A549 (cell line): ENCODE measurements around the gene MMP3. TPM values are rescaled to one million over a fixed set of nuclear protein-coding genes. Genes with fewer than 3 reads are reported as not detected.

ENCODE experiments used
- ATAC-seq, 2 experiments: fragments of 200-7000 bp in 1 of 2; fragments of >200 bp in 1 of 2; cut with Nextera tagmentation in 1 of 2; cut with Tn5 transposase in 1 of 2; 3 replicates each; pipeline versions ENCODE4 v1.8.0 to v1.9.1; 2018 to 2020; ENCODE audit warnings: mild to moderate bottlenecking in 1 of 2, moderate library complexity in 1 of 2
- CTCF ChIA-PET: fragments of 300-600 bp; sonication (Branson Sonifier 250); formaldehyde crosslinking; extraction: SDS; loops from one replicate; lab custom pipeline; 2021; ENCODE audit warnings: antibody characterized with exemption, inconsistent platforms; lab: Yijun Ruan, JAX
- POLR2A ChIA-PET: fragments of 350-600 bp; formaldehyde crosslinking; extraction: SDS; loops from one replicate; lab custom pipeline; 2021; ENCODE audit warnings: antibody characterized with exemption, inconsistent platforms; lab: Yijun Ruan, JAX
- DNase-seq, 2 experiments: peaks; one replicate each; pipeline versions ENCODE4 v3.0.0 to v3.0.0-alpha.2; 2011 to 2016; ENCODE audit warnings: low read depth in 1 of 2, low spot score in 1 of 2
- FAIRE-seq: peaks from 2 replicates; lab custom pipeline; 2011; peaks lifted over from hg19 to GRCh38; lab: Jason Lieb, UNC
- H3K27ac ChIP-seq, 2 experiments: fragments of >200 bp; sonication (Bioruptor Twin); formaldehyde crosslinking; 3 replicates each; pipeline ENCODE4 v1.5.1; 2016 to 2017
- H3K4me1 ChIP-seq: fragments of >200 bp; sonication (Bioruptor Twin); formaldehyde crosslinking; 3 replicates; pipeline ENCODE4 v1.6.1; 2016
- H3K4me2 ChIP-seq: fragments of >200 bp; sonication (Bioruptor Twin); formaldehyde crosslinking; 3 replicates; pipeline ENCODE4 v1.6.1; 2016
- H3K4me3 ChIP-seq: fragments of >200 bp; sonication (Bioruptor Twin); formaldehyde crosslinking; 3 replicates; pipeline ENCODE4 v1.5.1; 2016
- H3K9me3 ChIP-seq: fragments of >200 bp; sonication (Bioruptor Twin); formaldehyde crosslinking; 3 replicates; pipeline ENCODE4 v1.6.1; 2016
- CBX2 ChIP-seq: fragments of 200-600 bp; sonication (generic); IDR thresholded peaks from 2 replicates; pipeline ENCODE4 v1.6.1; 2016; ENCODE audit warnings: low read depth, mild to moderate bottlenecking, borderline replicate concordance
- CBX8 ChIP-seq: fragments of 200-600 bp; sonication (generic); IDR thresholded peaks from 2 replicates; pipeline ENCODE4 v1.6.1; 2016
- CEBPB ChIP-seq, 2 experiments: fragments of >200 bp in 1 of 2; sonication (Bioruptor Twin) in 1 of 2; formaldehyde crosslinking in 1 of 2; IDR thresholded peaks; 2 replicates each; pipeline ENCODE4 v1.6.1; 2012 to 2016
- EHMT2 ChIP-seq: fragments of 200-600 bp; sonication (generic); IDR thresholded peaks from 2 replicates; pipeline ENCODE4 v1.6.1; 2016; ENCODE audit warnings: antibody characterized with exemption, low read depth, mild to moderate bottlenecking, moderate library complexity
- ESRRA ChIP-seq: fragments of 150-350 bp; IDR thresholded peaks from 2 replicates; pipeline ENCODE4 v1.6.1; 2014; ENCODE audit warnings: mild to moderate bottlenecking, low read length, borderline replicate concordance
- FOSB ChIP-seq: fragments of 250-450 bp; sonication (Bioruptor Pico); IDR thresholded peaks from 2 replicates; pipeline ENCODE4 v1.5.0; 2020; ENCODE audit warnings: mild to moderate bottlenecking, moderate library complexity
- FOSL2 ChIP-seq, 2 experiments: fragments of 450-650 bp in 1 of 2; fragments of >200 bp in 1 of 2; sonication (Bioruptor Twin) in 1 of 2; formaldehyde crosslinking; IDR thresholded peaks; 2 replicates each; pipeline versions ENCODE4 v1.5.0 to v1.6.1; 2016 to 2020; ENCODE audit warnings: mild to moderate bottlenecking in 1 of 2, moderate library complexity in 1 of 2
- FOXS1 ChIP-seq: fragments of 250-450 bp; sonication (Bioruptor Pico); IDR thresholded peaks from 2 replicates; pipeline ENCODE4 v1.5.0; 2020; ENCODE audit warnings: mild to moderate bottlenecking, moderate library complexity
- HDAC2 ChIP-seq: fragments of 200-600 bp; sonication (generic); IDR thresholded peaks from 2 replicates; pipeline ENCODE4 v1.6.1; 2016
- HOXA7 ChIP-seq: fragments of 250-450 bp; sonication (Bioruptor Pico); IDR thresholded peaks from 2 replicates; pipeline ENCODE4 v1.5.0; 2020; ENCODE audit warnings: mild to moderate bottlenecking, moderate library complexity
- HOXB13 ChIP-seq: fragments of 250-450 bp; sonication (Bioruptor Pico); IDR thresholded peaks from 2 replicates; pipeline ENCODE4 v1.5.0; 2020; ENCODE audit warnings: low read depth, mild to moderate bottlenecking, moderate library complexity
- HOXB5 ChIP-seq: fragments of 250-450 bp; sonication (Bioruptor Pico); IDR thresholded peaks from 2 replicates; pipeline ENCODE4 v1.5.0; 2020; ENCODE audit warnings: mild to moderate bottlenecking, moderate library complexity
- KDM1A ChIP-seq: fragments of 200-600 bp; sonication (generic); IDR thresholded peaks from 2 replicates; pipeline ENCODE4 v1.6.1; 2016; ENCODE audit warnings: low read depth, mild to moderate bottlenecking
- KDM5A ChIP-seq: fragments of 200-600 bp; sonication (generic); IDR thresholded peaks from 2 replicates; pipeline ENCODE4 v1.6.1; 2016; ENCODE audit warnings: antibody characterized with exemption, mild to moderate bottlenecking
- MAFK ChIP-seq: fragments of 450-650 bp; IDR thresholded peaks from 2 replicates; pipeline ENCODE4 v1.6.1; 2014; ENCODE audit not compliant: partially characterized antibody
- PHF8 ChIP-seq: fragments of 200-600 bp; sonication (generic); IDR thresholded peaks from 2 replicates; pipeline ENCODE4 v1.6.1; 2016; ENCODE audit warnings: low read depth, mild to moderate bottlenecking, antibody characterized with exemption, moderate library complexity, borderline replicate concordance
- POLR2A ChIP-seq: IDR thresholded peaks from 2 replicates; pipeline ENCODE4 v1.6.1; 2012; ENCODE audit warnings: mild to moderate bottlenecking, low read length
- RFX5 ChIP-seq: fragments of 450-650 bp; IDR thresholded peaks from 2 replicates; pipeline ENCODE4 v1.7.1; 2014; ENCODE audit warnings: antibody characterized with exemption, mild to moderate bottlenecking, moderate library complexity
- SMC3 ChIP-seq: fragments of >200 bp; sonication (Bioruptor Twin); formaldehyde crosslinking; IDR thresholded peaks from 3 replicates; pipeline ENCODE4 v1.6.1; 2018; ENCODE audit warnings: inconsistent platforms
- TFCP2L1 ChIP-seq: fragments of 250-450 bp; sonication (Bioruptor Pico); IDR thresholded peaks from 2 replicates; pipeline ENCODE4 v1.5.0; 2021; ENCODE audit warnings: mild to moderate bottlenecking
- TP53 ChIP-seq: fragments of 250-450 bp; sonication (Bioruptor Pico); IDR thresholded peaks from 2 replicates; pipeline ENCODE4 v1.5.0; 2021; ENCODE audit warnings: mild to moderate bottlenecking, moderate library complexity
- ZC3H11A ChIP-seq: fragments of 450-650 bp; IDR thresholded peaks from 2 replicates; pipeline ENCODE4 v1.6.1; 2014; ENCODE audit warnings: antibody characterized with exemption, mild to moderate bottlenecking
- ZFP36 ChIP-seq: fragments of 450-650 bp; IDR thresholded peaks from 2 replicates; pipeline ENCODE4 v1.6.1; 2014; ENCODE audit warnings: borderline replicate concordance; ENCODE audit not compliant: partially characterized antibody
- ZNF302 ChIP-seq: fragments of 250-450 bp; sonication (Bioruptor Pico); IDR thresholded peaks from 2 replicates; pipeline ENCODE4 v1.9.0; 2021; ENCODE audit warnings: inconsistent platforms, mild to moderate bottlenecking, moderate library complexity
- ZSCAN20 ChIP-seq: fragments of 250-450 bp; sonication (Bioruptor Pico); IDR thresholded peaks from 2 replicates; pipeline ENCODE4 v1.8.0; 2022; ENCODE audit warnings: mild to moderate bottlenecking, moderate library complexity
- WGBS: methylation state at CpG from one replicate; pipeline ENCODE4 v1.1.6; 2017; ENCODE audit errors: missing lambda C conversion rate; 5-methylcytosine and 5-hydroxymethylcytosine counted together
- polyA minus RNA-seq: library from RNA; depleted of rRNA, polyadenylated mRNA; stranded (reverse); fragments of >200 nt; gene quantifications from 2 replicates; pipeline ENCODE4 v1.2.3, GENCODE V29; 2011; rRNA and poly(A)+ RNA removed
- polyA plus RNA-seq, 4 experiments: library from polyadenylated mRNA; depleted of rRNA in 3 of 4; stranded (reverse); fragments of >200 nt; fragmentation: RNase III in 1 of 4; extraction: RNeasy Plus Mini Kit Qiagen cat#74134 plus additional on column Dnase treatment in 1 of 4; gene quantifications; 2 replicates in 3 of 4; 3 replicates in 1 of 4; pipeline ENCODE4 v1.2.3, GENCODE V29; 2011 to 2017
- TF ChIP-seq, protein P1 (sequence below): fragments of 450-650 bp; IDR thresholded peaks from 2 replicates; pipeline ENCODE4 v1.6.1; 2014; ENCODE audit warnings: antibody characterized with exemption
- TF ChIP-seq, protein P2 (sequence below): fragments of 250-450 bp; sonication (Bioruptor Pico); IDR thresholded peaks from 2 replicates; pipeline ENCODE4 v1.5.0; 2021; ENCODE audit warnings: mild to moderate bottlenecking, moderate library complexity, borderline replicate concordance
- TF ChIP-seq, protein P3 (sequence below): fragments of 250-450 bp; sonication (Bioruptor Pico); IDR thresholded peaks from 2 replicates; pipeline ENCODE4 v1.5.0; 2020; ENCODE audit warnings: low read depth, mild to moderate bottlenecking, moderate library complexity
- TF ChIP-seq, protein P4 (sequence below): IDR thresholded peaks from 2 replicates; pipeline ENCODE4 v1.6.1; 2012; ENCODE audit warnings: low read depth, borderline replicate concordance

MMP3 gene
- 0.04 TPM in 1 of 2 replicates, not detected in the other for polyA plus RNA-seq (2011; rRNA removed)
- polyA plus RNA-seq (2012; cell fraction: cytosol; rRNA removed), result not detected in 2 replicates
- not detected in 2 replicates for polyA plus RNA-seq (2012; cell fraction: nucleus; rRNA removed)
- not detected in 3 replicates for polyA plus RNA-seq (2017; fragmentation: RNase III; extraction: RNeasy Plus Mini Kit Qiagen cat#74134 plus additional on column Dnase treatment)
- not detected in 2 replicates for polyA minus RNA-seq

DNA sequence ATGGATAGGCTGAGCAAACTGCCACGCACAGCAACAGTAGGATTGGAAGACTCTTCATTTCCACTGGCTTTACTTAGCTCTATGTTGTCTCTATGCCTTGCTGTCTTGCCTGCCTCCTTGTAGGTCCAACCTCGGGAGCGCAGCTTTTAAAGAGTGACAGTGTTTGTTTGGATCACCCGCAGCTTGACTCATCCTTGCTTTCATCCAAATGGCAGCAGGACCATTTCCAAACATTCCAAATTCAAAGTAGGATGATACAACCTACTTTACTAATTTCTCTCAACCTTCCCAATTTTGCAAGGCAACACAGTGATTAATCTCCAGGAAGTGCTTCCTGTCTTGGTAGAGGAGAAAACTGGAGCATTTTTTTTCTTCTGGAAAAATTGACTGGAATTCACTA, at the start of gene MMP3:
Gene MMP3, minus strand, starts transcription at position 121 of the 400 bp plus-strand sequence. Its CDS starts 63 bp downstream, at position 58.
- FAIRE-seq, result no peak
- no peak for DNase-seq
- Histone ChIP-seq H3K4me1 (no peaks in the 10 kb centered on the region), H3K4me2 (no peak within 1 kb of the TSS), H3K27ac (no peak within 1 kb of the TSS), H3K4me3 (no peak within 1 kb of the TSS), H3K9me3 (no peaks in the 10 kb centered on the region)
- ChIA-PET POLR2A (interaction anchor here (1.0 kb wide), 1 partner anchor 8 kb away, joined by 3 read pairs; no protein-coding TSS in a partner anchor), CTCF (no interaction called here)
- 18% methylated on average over 4 of the region's 4 CpGs for WGBS
- TF ChIP-seq FOSB (CRISPR knock-in tag), result no peak
- TF ChIP-seq, protein P1, sequence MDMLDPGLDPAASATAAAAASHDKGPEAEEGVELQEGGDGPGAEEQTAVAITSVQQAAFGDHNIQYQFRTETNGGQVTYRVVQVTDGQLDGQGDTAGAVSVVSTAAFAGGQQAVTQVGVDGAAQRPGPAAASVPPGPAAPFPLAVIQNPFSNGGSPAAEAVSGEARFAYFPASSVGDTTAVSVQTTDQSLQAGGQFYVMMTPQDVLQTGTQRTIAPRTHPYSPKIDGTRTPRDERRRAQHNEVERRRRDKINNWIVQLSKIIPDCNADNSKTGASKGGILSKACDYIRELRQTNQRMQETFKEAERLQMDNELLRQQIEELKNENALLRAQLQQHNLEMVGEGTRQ, result no peak
- no peak for TF ChIP-seq KDM5A
- no peak for TF ChIP-seq EHMT2
- TF ChIP-seq, protein P2, sequence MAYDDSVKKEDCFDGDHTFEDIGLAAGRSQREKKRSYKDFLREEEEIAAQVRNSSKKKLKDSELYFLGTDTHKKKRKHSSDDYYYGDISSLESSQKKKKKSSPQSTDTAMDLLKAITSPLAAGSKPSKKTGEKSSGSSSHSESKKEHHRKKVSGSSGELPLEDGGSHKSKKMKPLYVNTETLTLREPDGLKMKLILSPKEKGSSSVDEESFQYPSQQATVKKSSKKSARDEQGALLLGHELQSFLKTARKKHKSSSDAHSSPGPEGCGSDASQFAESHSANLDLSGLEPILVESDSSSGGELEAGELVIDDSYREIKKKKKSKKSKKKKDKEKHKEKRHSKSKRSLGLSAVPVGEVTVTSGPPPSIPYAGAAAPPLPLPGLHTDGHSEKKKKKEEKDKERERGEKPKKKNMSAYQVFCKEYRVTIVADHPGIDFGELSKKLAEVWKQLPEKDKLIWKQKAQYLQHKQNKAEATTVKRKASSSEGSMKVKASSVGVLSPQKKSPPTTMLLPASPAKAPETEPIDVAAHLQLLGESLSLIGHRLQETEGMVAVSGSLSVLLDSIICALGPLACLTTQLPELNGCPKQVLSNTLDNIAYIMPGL (CRISPR knock-in tag), result no peak
- no peak for TF ChIP-seq SMC3
- no peak for TF ChIP-seq MAFK
- no peak for TF ChIP-seq FOSL2 (IDR thresholded peaks at IDR 0.05)
- TF ChIP-seq FOSL2 (CRISPR knock-in tag; IDR thresholded peaks at IDR 0.05), result no peak
- no peak for TF ChIP-seq FOXS1
- no peak for TF ChIP-seq TP53 (CRISPR knock-in tag)
- no peak for TF ChIP-seq HOXB5 (CRISPR knock-in tag)
- TF ChIP-seq ESRRA, result no peak
- TF ChIP-seq, protein P3, sequence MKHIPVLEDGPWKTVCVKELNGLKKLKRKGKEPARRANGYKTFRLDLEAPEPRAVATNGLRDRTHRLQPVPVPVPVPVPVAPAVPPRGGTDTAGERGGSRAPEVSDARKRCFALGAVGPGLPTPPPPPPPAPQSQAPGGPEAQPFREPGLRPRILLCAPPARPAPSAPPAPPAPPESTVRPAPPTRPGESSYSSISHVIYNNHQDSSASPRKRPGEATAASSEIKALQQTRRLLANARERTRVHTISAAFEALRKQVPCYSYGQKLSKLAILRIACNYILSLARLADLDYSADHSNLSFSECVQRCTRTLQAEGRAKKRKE (CRISPR knock-in tag), result no peak
- TF ChIP-seq CBX8, result no peak
- no peak for TF ChIP-seq HOXB13 (CRISPR knock-in tag)
- TF ChIP-seq ZSCAN20 (CRISPR knock-in tag), result no peak
- TF ChIP-seq RFX5, result no peak
- ATAC-seq, result no peak

DNA sequence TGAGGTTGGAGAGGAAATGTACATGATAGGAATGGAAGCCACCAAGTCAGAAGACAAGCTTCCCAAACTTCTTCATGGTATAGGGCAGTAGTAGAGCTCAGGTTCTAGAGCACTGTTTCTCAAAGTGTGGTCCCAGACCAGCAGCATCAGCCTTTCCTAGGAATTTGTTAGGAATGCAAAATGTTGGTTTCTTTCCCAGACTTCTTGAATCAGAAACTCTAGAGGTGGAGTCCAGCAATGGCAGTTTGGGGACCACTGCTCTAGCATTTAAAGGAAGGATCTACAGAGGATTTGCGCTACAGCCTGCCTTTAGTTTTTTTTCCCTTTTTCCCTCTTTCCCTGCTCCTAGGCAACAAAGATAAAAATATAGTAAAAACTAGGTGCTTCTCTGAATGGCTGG, 48.3 kb upstream of the MMP3 start:
- Histone ChIP-seq H3K4me1 (no peaks in the 10 kb centered on the region), H3K9me3 (no peaks in the 10 kb centered on the region; the same call in 2 of the 3 replicates), H3K4me2 (no peak overlapping the region), H3K27ac (no peak overlapping the region), H3K4me3 (no peak overlapping the region)
- no peak for FAIRE-seq
- no peak for ATAC-seq
- CTCF ChIA-PET, result no interaction called here
- POLR2A ChIA-PET, result no interaction called here
- 88% methylated on average over 1 of the region's 1 CpG for WGBS
- no peak for DNase-seq
- no peak for TF ChIP-seq FOSL2 (IDR thresholded peaks at IDR 0.05)
- TF ChIP-seq FOSL2 (CRISPR knock-in tag; IDR thresholded peaks at IDR 0.05), result no peak
- no peak for TF ChIP-seq CBX2
- TF ChIP-seq, protein P4, sequence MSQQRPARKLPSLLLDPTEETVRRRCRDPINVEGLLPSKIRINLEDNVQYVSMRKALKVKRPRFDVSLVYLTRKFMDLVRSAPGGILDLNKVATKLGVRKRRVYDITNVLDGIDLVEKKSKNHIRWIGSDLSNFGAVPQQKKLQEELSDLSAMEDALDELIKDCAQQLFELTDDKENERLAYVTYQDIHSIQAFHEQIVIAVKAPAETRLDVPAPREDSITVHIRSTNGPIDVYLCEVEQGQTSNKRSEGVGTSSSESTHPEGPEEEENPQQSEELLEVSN, result no peak
- TF ChIP-seq TFCP2L1 (CRISPR knock-in tag), result no peak
- no peak for TF ChIP-seq POLR2A
- no peak for TF ChIP-seq HOXA7 (CRISPR knock-in tag)
- no peak for TF ChIP-seq ZNF302 (CRISPR knock-in tag)
- no peak for TF ChIP-seq HDAC2
- no peak for TF ChIP-seq ZC3H11A
- TF ChIP-seq EHMT2, result no peak
- no peak for TF ChIP-seq KDM1A
- no peak for TF ChIP-seq ZFP36
- TF ChIP-seq PHF8, result no peak
- no peak for TF ChIP-seq HOXB13 (CRISPR knock-in tag)
- no peak for TF ChIP-seq CEBPB (IDR thresholded peaks at IDR 0.05)
